ENCODE data around the gene CCDC186. TPM values are rescaled to one million over a fixed set of nuclear protein-coding genes. Genes with fewer than 3 reads are reported as not detected.

Gene CCDC186
- total and polyA plus RNA-seq, 2 of the 4 experiments (the other 2 are of a cell fraction), result 3.0 to 6.1 TPM

DNA sequence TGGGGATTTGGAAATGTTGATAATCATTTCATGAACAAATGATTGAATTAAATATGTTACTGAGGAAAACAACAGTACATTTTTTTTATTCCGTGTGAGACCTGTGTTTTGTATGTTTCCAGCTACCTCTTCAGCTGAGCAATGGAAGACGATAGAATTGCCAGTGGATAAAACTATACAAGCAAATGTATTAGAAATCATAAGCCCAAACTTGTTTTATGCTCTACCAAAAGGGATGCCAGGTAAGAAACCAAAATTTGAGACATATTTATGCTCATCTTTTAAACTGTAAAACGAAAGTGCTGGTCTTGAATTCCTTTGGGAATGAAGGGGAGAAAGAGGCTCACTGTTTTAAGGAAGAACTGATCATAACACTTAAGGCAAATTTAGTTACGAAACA, 47.2 kb upstream of the CCDC186 start:
- TF ChIP-seq RFX5 (IDR thresholded peaks at IDR 0.05; ENCODE audit: low read depth, low read length) (no peak), SMC3 (IDR thresholded peaks at IDR 0.05; ENCODE audit: low read depth, low read length) (no peak), MAFK (IDR thresholded peaks at IDR 0.05; ENCODE audit: low read depth, low read length) (no peak), CEBPB (IDR thresholded peaks at IDR 0.05; ENCODE audit: low read depth, low read length) (no peak), BHLHE40 (IDR thresholded peaks at IDR 0.05; ENCODE audit: low read depth, low read length) (no peak), FOS (IDR thresholded peaks at IDR 0.05; ENCODE audit: low read depth, low read length) (no peak), POLR2A (IDR thresholded peaks at IDR 0.05; ENCODE audit: low read depth, low read length) (no peak), MXI1 (IDR thresholded peaks at IDR 0.05; ENCODE audit: borderline replicate concordance, low read depth, low read length) (no peak), NFE2L2 (IDR thresholded peaks at IDR 0.05; ENCODE audit: low read depth, low read length) (no peak), CHD1 (IDR thresholded peaks at IDR 0.05; ENCODE audit: low read depth, low read length) (no peak), MAZ (IDR thresholded peaks at IDR 0.05; ENCODE audit: borderline replicate concordance, low read depth, low read length) (no peak), RCOR1 (IDR thresholded peaks at IDR 0.05; ENCODE audit: insufficient replicate concordance, low read length) (no peak), RAD21 (IDR thresholded peaks at IDR 0.05; ENCODE audit: low read length) (no peak)
- TF ChIP-seq, protein P1, sequence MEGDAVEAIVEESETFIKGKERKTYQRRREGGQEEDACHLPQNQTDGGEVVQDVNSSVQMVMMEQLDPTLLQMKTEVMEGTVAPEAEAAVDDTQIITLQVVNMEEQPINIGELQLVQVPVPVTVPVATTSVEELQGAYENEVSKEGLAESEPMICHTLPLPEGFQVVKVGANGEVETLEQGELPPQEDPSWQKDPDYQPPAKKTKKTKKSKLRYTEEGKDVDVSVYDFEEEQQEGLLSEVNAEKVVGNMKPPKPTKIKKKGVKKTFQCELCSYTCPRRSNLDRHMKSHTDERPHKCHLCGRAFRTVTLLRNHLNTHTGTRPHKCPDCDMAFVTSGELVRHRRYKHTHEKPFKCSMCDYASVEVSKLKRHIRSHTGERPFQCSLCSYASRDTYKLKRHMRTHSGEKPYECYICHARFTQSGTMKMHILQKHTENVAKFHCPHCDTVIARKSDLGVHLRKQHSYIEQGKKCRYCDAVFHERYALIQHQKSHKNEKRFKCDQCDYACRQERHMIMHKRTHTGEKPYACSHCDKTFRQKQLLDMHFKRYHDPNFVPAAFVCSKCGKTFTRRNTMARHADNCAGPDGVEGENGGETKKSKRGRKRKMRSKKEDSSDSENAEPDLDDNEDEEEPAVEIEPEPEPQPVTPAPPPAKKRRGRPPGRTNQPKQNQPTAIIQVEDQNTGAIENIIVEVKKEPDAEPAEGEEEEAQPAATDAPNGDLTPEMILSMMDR (conservative IDR thresholded peaks at IDR 0.05; ENCODE audit: low read depth, low read length), result no peak
- TF ChIP-seq, protein P2, sequence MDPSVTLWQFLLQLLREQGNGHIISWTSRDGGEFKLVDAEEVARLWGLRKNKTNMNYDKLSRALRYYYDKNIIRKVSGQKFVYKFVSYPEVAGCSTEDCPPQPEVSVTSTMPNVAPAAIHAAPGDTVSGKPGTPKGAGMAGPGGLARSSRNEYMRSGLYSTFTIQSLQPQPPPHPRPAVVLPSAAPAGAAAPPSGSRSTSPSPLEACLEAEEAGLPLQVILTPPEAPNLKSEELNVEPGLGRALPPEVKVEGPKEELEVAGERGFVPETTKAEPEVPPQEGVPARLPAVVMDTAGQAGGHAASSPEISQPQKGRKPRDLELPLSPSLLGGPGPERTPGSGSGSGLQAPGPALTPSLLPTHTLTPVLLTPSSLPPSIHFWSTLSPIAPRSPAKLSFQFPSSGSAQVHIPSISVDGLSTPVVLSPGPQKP (IDR thresholded peaks at IDR 0.05; ENCODE audit: borderline replicate concordance, low read depth, low read length), result no peak
- TF ChIP-seq, protein P3, sequence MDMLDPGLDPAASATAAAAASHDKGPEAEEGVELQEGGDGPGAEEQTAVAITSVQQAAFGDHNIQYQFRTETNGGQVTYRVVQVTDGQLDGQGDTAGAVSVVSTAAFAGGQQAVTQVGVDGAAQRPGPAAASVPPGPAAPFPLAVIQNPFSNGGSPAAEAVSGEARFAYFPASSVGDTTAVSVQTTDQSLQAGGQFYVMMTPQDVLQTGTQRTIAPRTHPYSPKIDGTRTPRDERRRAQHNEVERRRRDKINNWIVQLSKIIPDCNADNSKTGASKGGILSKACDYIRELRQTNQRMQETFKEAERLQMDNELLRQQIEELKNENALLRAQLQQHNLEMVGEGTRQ (IDR thresholded peaks at IDR 0.05; ENCODE audit: low read depth, low read length), result no peak
- no peak overlapping the region for H3K4me2 ChIP-seq (ENCODE audit: low read depth, low read length)
- H3K18ac ChIP-seq (ENCODE audit: low read depth, low read length), result no peak overlapping the region
- H4K8ac ChIP-seq (ENCODE audit: low read depth in 2 of 2, low read length in 2 of 2), result no peak overlapping the region
- H3K9me3 ChIP-seq (ENCODE audit: control insufficient read depth, insufficient read depth, low read length), result no peaks in the 10 kb centered on the region
- ChIA-PET CTCF (no interaction called here), POLR2A (ENCODE audit: unreplicated experiment) (interaction anchor here (0.6 kb wide), 1 partner anchor 12 kb away, joined by 3 read pairs; no protein-coding TSS in a partner anchor)
- no peak overlapping the region for H4K91ac ChIP-seq (ENCODE audit: insufficient read depth, low read depth, low read length)
- no peak overlapping the region for H2AK5ac ChIP-seq (ENCODE audit: low read depth, low read length)
- no peaks in the 10 kb centered on the region for H3K79me1 ChIP-seq (ENCODE audit: low read depth in 1 of 2, low read length in 2 of 2)
- in situ Hi-C loops (cut with MboI; ENCODE audit: low sequenced_read_pairs) (no loop called here), dilution Hi-C loops (cut with HindIII; ENCODE audit: low sequenced_read_pairs, unreplicated experiment) (no loop called here), intact Hi-C loops (cut with micrococcal nuclease) (no loop called here)
- H3K27me3 ChIP-seq (ENCODE audit: control insufficient read depth, insufficient read depth, low read length), result peaks cover 12% of the 10 kb centered on the region
- no peaks in the 10 kb centered on the region for H3K4me1 ChIP-seq (ENCODE audit: control insufficient read depth, insufficient read depth, low read length)
- H3K4ac ChIP-seq (ENCODE audit: low read depth, low read length), result no peak overlapping the region
- no peaks in the 10 kb centered on the region for H3K36me3 ChIP-seq (ENCODE audit: control insufficient read depth, insufficient read depth, low read length)
- no peak overlapping the region for H2BK20ac ChIP-seq (ENCODE audit: low read depth, low read length)
- H3K27ac ChIP-seq (ENCODE audit: insufficient read depth, low read length), result no peak overlapping the region
- no TSS peak for BruUV-seq (replicated peaks)
- H3K4me3 ChIP-seq (ENCODE audit: insufficient read depth, low read depth, low read length), result no peak overlapping the region
- WGBS, 2 experiments (ENCODE audit: extremely low coverage in 2 of 2, insufficient read length in 1 of 2), result no CpG with 5 or more reads among the region's 4 CpGs
- no peak overlapping the region for H2AK9ac ChIP-seq (replicated peaks; ENCODE audit: low read depth, low read length, poor library complexity)
- ATAC-seq (ENCODE audit: low read depth) (no peak), DNase-seq (no peak)
- H3K56ac ChIP-seq (ENCODE audit: extremely low read depth, insufficient read depth, low read length), result no peak overlapping the region
- no peak overlapping the region for H2BK120ac ChIP-seq (ENCODE audit: low read depth, low read length)
- H3K23ac ChIP-seq (ENCODE audit: low read depth, low read length), result no peak overlapping the region
- no peak overlapping the region for H4K5ac ChIP-seq (ENCODE audit: low read depth, low read length)
- H3K9me1 ChIP-seq (ENCODE audit: insufficient read depth, low read length), result no peaks in the 10 kb centered on the region
- H2BK15ac ChIP-seq (ENCODE audit: low read depth, low read length), result no peak overlapping the region
- no peak overlapping the region for H2AFZ ChIP-seq (replicated peaks; ENCODE audit: low read length, poor library complexity)
- H2BK5ac ChIP-seq (ENCODE audit: low read depth, low read length, poor library complexity, severe bottlenecking), result no peak overlapping the region
- no peak overlapping the region for H3K9ac ChIP-seq (ENCODE audit: low read depth, low read length)
- no peak overlapping the region for H3K14ac ChIP-seq (replicated peaks; ENCODE audit: low read depth, low read length)
- H4K20me1 ChIP-seq (ENCODE audit: insufficient read depth, low read length), result no peaks in the 10 kb centered on the region
